DOHH2 (cell line): ENCODE results near the gene KCNH6.

Source experiments
- H3F3A ChIP-seq: fragments of 200-600 bp; sonication (generic), shearing (Covaris generic); 2 replicates; pipeline ENCODE4 v1.6.0; 2016; ENCODE audit warnings: antibody characterized with exemption, mild to moderate bottlenecking; ENCODE audit not compliant: control insufficient read depth, insufficient read depth
- H3K27ac ChIP-seq: fragments of 200-600 bp; sonication (generic); 2 replicates; pipeline ENCODE4 v1.5.1; 2014; ENCODE audit warnings: low read depth, mild to moderate bottlenecking, low read length, moderate library complexity
- H3K27me3 ChIP-seq: fragments of 200-600 bp; sonication (generic); 2 replicates; pipeline ENCODE4 v1.6.1; 2014; ENCODE audit warnings: mild to moderate bottlenecking, low read length, mixed read lengths; ENCODE audit not compliant: control insufficient read depth
- H3K36me3 ChIP-seq: fragments of 200-600 bp; sonication (generic); 2 replicates; pipeline ENCODE4 v1.6.1; 2014; ENCODE audit warnings: mild to moderate bottlenecking, low read length, moderate library complexity, mixed read lengths; ENCODE audit not compliant: control insufficient read depth
- H3K4me1 ChIP-seq: fragments of 200-600 bp; sonication (generic); 2 replicates; pipeline ENCODE4 v1.6.1; 2014; ENCODE audit warnings: mild to moderate bottlenecking, low read length, mixed read lengths; ENCODE audit not compliant: control insufficient read depth
- H3K4me2 ChIP-seq: fragments of 200-600 bp; sonication (generic); 2 replicates; pipeline ENCODE4 v1.6.0; 2014; ENCODE audit warnings: mild to moderate bottlenecking, low read length, moderate library complexity
- H3K4me3 ChIP-seq: fragments of 200-600 bp; sonication (generic); 2 replicates; pipeline ENCODE4 v1.5.1; 2014; ENCODE audit warnings: mild to moderate bottlenecking, low read length, mixed read lengths
- H3K79me2 ChIP-seq: fragments of 200-600 bp; sonication (generic); 2 replicates; pipeline ENCODE4 v1.6.1; 2014; ENCODE audit warnings: mild to moderate bottlenecking, low read length, mixed read lengths; ENCODE audit not compliant: control insufficient read depth
- H3K9me2 ChIP-seq: fragments of 200-600 bp; sonication (generic); replicated peaks from 2 replicates; pipeline ENCODE4 v1.6.1; 2014; ENCODE audit warnings: mild to moderate bottlenecking, low read length, mixed read lengths; ENCODE audit not compliant: control insufficient read depth
- H3K9me3 ChIP-seq: fragments of 200-600 bp; sonication (generic); 2 replicates; pipeline ENCODE4 v1.6.1; 2014; ENCODE audit warnings: antibody characterized with exemption, low read length, mixed read lengths; ENCODE audit not compliant: control insufficient read depth, insufficient read depth
- H4K20me1 ChIP-seq: fragments of 200-600 bp; sonication (generic); 2 replicates; pipeline ENCODE4 v1.6.0; 2014; ENCODE audit warnings: low read depth, mild to moderate bottlenecking, antibody characterized with exemption, low read length, moderate library complexity; ENCODE audit not compliant: control insufficient read depth, insufficient read depth
- EZH2phosphoT487 ChIP-seq: fragments of 200-600 bp; sonication (generic); IDR thresholded peaks from 2 replicates; pipeline ENCODE4 v1.6.1; 2017; ENCODE audit warnings: borderline replicate concordance, mild to moderate bottlenecking, antibody characterized with exemption, low read length, moderate library complexity, mixed read lengths
- TF ChIP-seq, protein P1 (sequence below): fragments of 200-600 bp; sonication (generic); IDR thresholded peaks from one replicate; pipeline ENCODE4 v1.5.1; 2014; ENCODE audit warnings: antibody characterized with exemption, mild to moderate bottlenecking, low read depth, low read length; ENCODE audit not compliant: poor library complexity, severe bottlenecking

Gene KCNH6

DNA sequence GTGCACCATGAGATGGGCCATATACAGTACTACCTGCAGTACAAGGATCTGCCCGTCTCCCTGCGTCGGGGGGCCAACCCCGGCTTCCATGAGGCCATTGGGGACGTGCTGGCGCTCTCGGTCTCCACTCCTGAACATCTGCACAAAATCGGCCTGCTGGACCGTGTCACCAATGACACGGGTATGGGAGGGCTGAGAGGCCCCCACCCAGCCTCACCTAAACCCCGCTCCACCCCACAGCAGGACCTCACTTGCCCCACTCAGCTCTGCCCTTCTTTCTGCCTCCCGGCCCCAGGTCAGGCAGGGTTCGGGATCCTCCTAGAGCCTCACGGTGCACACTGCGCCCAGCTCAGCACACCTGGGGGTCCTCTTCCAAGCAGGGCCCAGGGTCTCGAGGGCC lies 40.6 kb upstream of the KCNH6 start:
- H3K4me1 ChIP-seq = peaks cover 23% of the 10 kb centered on the region
- H3K4me2 ChIP-seq = no peak overlapping the region
- no peaks in the 10 kb centered on the region for H3K36me3 ChIP-seq
- no peaks in the 10 kb centered on the region for H3F3A ChIP-seq
- TF ChIP-seq, protein P1, sequence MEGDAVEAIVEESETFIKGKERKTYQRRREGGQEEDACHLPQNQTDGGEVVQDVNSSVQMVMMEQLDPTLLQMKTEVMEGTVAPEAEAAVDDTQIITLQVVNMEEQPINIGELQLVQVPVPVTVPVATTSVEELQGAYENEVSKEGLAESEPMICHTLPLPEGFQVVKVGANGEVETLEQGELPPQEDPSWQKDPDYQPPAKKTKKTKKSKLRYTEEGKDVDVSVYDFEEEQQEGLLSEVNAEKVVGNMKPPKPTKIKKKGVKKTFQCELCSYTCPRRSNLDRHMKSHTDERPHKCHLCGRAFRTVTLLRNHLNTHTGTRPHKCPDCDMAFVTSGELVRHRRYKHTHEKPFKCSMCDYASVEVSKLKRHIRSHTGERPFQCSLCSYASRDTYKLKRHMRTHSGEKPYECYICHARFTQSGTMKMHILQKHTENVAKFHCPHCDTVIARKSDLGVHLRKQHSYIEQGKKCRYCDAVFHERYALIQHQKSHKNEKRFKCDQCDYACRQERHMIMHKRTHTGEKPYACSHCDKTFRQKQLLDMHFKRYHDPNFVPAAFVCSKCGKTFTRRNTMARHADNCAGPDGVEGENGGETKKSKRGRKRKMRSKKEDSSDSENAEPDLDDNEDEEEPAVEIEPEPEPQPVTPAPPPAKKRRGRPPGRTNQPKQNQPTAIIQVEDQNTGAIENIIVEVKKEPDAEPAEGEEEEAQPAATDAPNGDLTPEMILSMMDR = no peak
- TF ChIP-seq EZH2phosphoT487 = no peak
- H3K9me2 ChIP-seq = no peaks in the 10 kb centered on the region
- no peak overlapping the region for H3K27ac ChIP-seq
- peaks cover 13% of the 10 kb centered on the region for H3K27me3 ChIP-seq
- H3K9me3 ChIP-seq = no peaks in the 10 kb centered on the region
- no peak overlapping the region for H3K4me3 ChIP-seq
- H3K79me2 ChIP-seq = no peaks in the 10 kb centered on the region
- H4K20me1 ChIP-seq = 0 out of 2 replicates have a peak, but pooled peaks cover 4% of the 10 kb centered on the region

DNA sequence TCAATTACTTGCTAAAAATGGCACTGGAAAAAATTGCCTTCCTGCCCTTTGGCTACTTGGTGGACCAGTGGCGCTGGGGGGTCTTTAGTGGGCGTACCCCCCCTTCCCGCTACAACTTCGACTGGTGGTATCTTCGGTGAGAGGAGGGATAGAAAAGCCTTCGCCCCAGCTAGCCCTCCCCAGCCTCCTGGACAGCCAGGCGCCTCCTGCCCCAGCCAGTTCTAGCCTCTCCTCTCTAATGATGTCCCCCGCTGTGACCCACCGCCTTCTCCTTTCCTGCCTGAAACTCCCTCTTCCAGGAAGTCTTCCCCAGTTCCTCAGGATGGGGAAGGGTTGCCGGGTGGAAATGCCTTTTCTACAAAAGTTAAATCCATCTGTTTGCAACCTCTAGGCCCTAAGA lies 40.1 kb upstream of the KCNH6 start:
- Histone ChIP-seq H3K27me3 (peaks cover 8% of the 10 kb centered on the region), H3K27ac (no peak overlapping the region)
- no peak for TF ChIP-seq EZH2phosphoT487
- TF ChIP-seq, protein P1 = no peak

DNA sequence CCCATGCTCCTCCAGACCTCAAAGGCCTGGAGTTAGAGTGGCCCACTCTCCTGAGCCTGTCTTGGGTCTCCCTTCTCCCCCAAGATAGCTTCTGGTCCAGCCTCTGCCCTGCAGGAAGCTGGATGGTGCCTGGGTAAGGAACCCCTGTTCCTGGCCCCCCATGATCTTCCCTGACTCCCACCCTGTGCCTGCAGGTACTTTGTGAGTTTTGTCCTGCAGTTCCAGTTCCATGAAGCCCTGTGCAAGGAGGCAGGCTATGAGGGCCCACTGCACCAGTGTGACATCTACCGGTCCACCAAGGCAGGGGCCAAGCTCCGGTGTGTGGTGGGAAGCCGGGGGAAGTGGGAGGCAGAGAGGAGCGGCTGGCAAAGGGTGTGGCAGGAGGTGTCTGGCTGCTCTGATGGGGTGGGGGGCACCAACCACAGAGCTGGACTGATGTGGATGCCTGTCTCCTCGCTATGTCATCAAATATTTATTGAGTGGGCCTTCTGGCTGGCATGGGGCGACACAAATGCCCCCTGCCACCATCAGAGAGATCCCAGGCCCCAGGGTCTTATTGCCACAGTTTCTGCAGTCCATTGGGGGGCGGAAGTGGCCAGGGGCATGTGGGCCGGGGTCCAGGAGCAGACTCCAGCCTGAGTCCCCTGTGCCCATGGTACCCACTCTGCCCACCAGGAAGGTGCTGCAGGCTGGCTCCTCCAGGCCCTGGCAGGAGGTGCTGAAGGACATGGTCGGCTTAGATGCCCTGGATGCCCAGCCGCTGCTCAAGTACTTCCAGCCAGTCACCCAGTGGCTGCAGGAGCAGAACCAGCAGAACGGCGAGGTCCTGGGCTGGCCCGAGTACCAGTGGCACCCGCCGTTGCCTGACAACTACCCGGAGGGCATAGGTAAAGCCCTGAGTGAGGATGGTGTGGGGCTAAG lies 39.2 kb upstream of the KCNH6 start:
- H3K4me2 ChIP-seq = no peak overlapping the region
- no peaks in the 10 kb centered on the region for H3K9me3 ChIP-seq
- no peaks in the 10 kb centered on the region for H3K36me3 ChIP-seq
- no peaks in the 10 kb centered on the region for H3K9me2 ChIP-seq
- H3K4me1 ChIP-seq = peaks cover 13% of the 10 kb centered on the region
- H3K27me3 ChIP-seq = no peaks in the 10 kb centered on the region
- no peaks in the 10 kb centered on the region for H3F3A ChIP-seq
- H3K79me2 ChIP-seq = no peaks in the 10 kb centered on the region
- no peak overlapping the region for H3K27ac ChIP-seq
- no peaks in the 10 kb centered on the region for H4K20me1 ChIP-seq
- no peak overlapping the region for H3K4me3 ChIP-seq
- TF ChIP-seq, protein P1 = no peak
- TF ChIP-seq EZH2phosphoT487 = no peak

More for the DNA sequence above, 40.1 kb upstream of the KCNH6 start:
- H3K4me2 ChIP-seq = no peak overlapping the region
- no peaks in the 10 kb centered on the region for H3K9me3 ChIP-seq
- H3F3A ChIP-seq = no peaks in the 10 kb centered on the region
- no peaks in the 10 kb centered on the region for H3K9me2 ChIP-seq
- H3K36me3 ChIP-seq = no peaks in the 10 kb centered on the region
- H3K79me2 ChIP-seq = no peaks in the 10 kb centered on the region
- 0 out of 2 replicates have a peak, but pooled peaks cover 4% of the 10 kb centered on the region for H4K20me1 ChIP-seq
- no peak overlapping the region for H3K4me3 ChIP-seq
- H3K4me1 ChIP-seq = peaks cover 18% of the 10 kb centered on the region
